Ishikawa (cell line): ENCODE data around the gene SNRPF.

Source experiments
- CEBPB ChIP-seq: IDR thresholded peaks from 2 replicates; pipeline ENCODE4 v1.6.1; 2012
- EP300 ChIP-seq: IDR thresholded peaks from 2 replicates; pipeline ENCODE4 v1.6.1; 2012; ENCODE audit warnings: borderline replicate concordance
- NFIC ChIP-seq: IDR thresholded peaks from 2 replicates; pipeline ENCODE4 v1.6.1; 2012
- TF ChIP-seq, protein P1 (sequence below): IDR thresholded peaks from 2 replicates; pipeline ENCODE4 v1.6.1; 2012
- TF ChIP-seq, protein P2 (sequence below): IDR thresholded peaks from 2 replicates; pipeline ENCODE4 v1.6.1; 2012; ENCODE audit warnings: low read depth, mild to moderate bottlenecking

DNA sequence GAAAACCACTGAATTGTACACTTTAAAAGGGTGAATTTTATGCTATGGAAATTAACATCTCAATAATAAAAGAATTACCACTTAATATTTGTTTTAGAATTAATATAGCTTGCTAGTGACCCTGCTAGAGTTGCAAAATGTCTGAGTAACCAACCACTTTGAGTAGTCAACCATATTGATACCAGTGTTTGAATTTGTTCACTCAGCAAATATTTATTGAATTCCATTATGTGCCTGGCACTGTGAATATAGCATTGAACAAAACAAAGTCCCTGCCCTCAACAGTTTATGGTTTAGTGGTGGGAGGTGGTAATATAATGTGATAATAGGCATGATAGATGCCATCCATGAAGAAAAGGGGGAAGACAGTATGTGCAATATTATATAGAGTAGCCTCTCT, 4.6 kb downstream of the SNRPF start:
- TF ChIP-seq EP300: no peak
- TF ChIP-seq, protein P1, sequence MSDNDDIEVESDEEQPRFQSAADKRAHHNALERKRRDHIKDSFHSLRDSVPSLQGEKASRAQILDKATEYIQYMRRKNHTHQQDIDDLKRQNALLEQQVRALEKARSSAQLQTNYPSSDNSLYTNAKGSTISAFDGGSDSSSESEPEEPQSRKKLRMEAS: no peak
- TF ChIP-seq CEBPB: no peak
- TF ChIP-seq, protein P2, sequence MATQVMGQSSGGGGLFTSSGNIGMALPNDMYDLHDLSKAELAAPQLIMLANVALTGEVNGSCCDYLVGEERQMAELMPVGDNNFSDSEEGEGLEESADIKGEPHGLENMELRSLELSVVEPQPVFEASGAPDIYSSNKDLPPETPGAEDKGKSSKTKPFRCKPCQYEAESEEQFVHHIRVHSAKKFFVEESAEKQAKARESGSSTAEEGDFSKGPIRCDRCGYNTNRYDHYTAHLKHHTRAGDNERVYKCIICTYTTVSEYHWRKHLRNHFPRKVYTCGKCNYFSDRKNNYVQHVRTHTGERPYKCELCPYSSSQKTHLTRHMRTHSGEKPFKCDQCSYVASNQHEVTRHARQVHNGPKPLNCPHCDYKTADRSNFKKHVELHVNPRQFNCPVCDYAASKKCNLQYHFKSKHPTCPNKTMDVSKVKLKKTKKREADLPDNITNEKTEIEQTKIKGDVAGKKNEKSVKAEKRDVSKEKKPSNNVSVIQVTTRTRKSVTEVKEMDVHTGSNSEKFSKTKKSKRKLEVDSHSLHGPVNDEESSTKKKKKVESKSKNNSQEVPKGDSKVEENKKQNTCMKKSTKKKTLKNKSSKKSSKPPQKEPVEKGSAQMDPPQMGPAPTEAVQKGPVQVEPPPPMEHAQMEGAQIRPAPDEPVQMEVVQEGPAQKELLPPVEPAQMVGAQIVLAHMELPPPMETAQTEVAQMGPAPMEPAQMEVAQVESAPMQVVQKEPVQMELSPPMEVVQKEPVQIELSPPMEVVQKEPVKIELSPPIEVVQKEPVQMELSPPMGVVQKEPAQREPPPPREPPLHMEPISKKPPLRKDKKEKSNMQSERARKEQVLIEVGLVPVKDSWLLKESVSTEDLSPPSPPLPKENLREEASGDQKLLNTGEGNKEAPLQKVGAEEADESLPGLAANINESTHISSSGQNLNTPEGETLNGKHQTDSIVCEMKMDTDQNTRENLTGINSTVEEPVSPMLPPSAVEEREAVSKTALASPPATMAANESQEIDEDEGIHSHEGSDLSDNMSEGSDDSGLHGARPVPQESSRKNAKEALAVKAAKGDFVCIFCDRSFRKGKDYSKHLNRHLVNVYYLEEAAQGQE: no peak
- no peak for TF ChIP-seq NFIC
